GM21390 (cell line): Measurements from ENCODE around the gene CMYA5.
"Not testable (repeated sequence)": the region's sequence is repeated elsewhere in the genome, so short reads cannot be mapped to it uniquely, and the experiment has no call there.

ENCODE experiments used
- ATAC-seq: cut with Tn5 transposase; IDR thresholded peaks from one replicate; pipeline ENCODE4 v1.9.1; 2021; ENCODE audit not compliant: unreplicated experiment

The CMYA5 gene

GRCh38 chr5:79702606-79703380 is 13.2 kb downstream of the CMYA5 start:
- no peak for ATAC-seq

DNA sequence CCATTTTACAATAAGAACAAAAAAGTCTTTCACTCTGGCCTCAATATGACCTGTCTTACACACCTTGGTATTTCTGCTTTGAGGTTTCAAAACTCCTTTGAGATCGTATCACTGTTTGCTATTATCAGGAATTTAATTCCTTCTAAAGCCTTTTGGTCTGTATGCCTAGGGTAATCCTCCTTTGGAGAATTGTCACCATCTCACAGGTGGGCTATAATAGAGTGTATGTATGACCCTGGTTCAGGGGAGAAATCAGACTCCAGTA is 13.7 kb downstream of the CMYA5 start:
- no peak for ATAC-seq

GRCh38 chr5:79704553-79704952 is 14.9 kb downstream of the CMYA5 start:
- no peak for ATAC-seq

DNA sequence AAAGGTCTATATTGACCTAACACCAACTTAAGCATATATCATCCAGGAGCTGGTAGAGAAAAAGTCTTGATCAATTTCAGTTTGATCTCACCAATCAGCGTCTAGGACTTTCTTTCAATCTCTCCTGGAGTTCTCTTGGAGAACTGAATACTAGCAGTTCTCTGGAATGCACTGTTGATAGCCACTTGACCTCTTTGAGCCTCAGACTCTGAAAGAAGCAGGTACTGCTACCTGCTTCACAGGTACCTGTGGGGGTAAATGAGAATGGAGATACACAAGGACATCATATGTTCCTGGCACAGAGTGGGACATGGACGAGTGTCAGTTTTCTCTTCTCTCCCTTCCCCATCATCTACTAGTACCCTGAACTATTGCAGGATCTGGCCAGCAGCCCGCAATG is 16.0 kb downstream of the CMYA5 start:
- no peak for ATAC-seq

GRCh38 chr5:79706317-79706716 is 16.7 kb downstream of the CMYA5 start:
- ATAC-seq: not testable (repeated sequence)

DNA sequence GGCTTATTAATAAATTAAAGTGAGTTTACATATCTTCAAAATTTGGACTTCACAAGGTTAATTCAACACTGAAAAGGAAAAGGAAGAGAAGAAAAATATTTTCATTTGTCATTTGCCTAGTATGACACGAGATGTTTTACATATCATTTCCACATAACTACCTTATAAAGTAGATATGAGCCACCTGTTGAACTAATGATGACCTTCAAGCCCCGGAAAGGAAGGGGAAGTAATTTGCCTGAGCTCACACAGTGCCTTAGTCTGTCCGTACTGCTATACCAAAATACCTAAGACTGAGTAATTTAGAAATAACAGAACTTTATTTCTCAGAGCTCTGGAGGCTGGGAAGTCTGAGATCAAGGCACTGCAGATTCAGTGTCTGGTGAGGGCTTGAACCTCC is 17.9 kb downstream of the CMYA5 start:
- ATAC-seq: no peak

GRCh38 chr5:79712741-79713140 is 23.1 kb downstream of the CMYA5 start:
- ATAC-seq: no peak

- ATAC-seq: no peak
These were observed 24.1 kb downstream of the CMYA5 start for GRCh38 chr5:79713727-79714126.

- no peak for ATAC-seq
These were observed 27.2 kb downstream of the CMYA5 start for GRCh38 chr5:79716839-79717238.

GRCh38 chr5:79720096-79720495 is 30.5 kb downstream of the CMYA5 start:
- ATAC-seq: no peak

GRCh38 chr5:79727451-79728355 is 38.1 kb downstream of the CMYA5 start:
- no peak for ATAC-seq

GRCh38 chr5:79728396-79728795 is 38.8 kb downstream of the CMYA5 start:
- no peak for ATAC-seq

DNA sequence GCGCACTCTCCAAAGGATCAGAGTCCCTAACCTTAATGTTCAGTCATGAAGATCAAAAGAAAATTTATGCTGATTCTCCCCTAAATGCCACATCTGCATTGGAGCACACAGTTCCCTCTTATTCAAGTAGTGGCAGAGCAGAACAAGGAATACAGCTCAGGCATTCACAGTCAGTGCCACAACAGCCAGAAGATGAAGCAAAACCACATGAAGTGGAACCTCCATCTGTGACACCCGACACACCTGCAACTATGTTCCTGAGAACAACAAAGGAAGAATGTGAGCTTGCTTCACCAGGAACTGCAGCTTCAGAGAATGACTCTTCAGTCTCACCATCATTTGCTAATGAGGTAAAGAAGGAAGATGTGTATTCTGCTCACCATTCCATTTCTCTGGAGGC is 40.0 kb downstream of the CMYA5 start:
- ATAC-seq: no peak

GRCh38 chr5:79730564-79730963 is 40.9 kb downstream of the CMYA5 start:
- ATAC-seq: no peak

GRCh38 chr5:79731775-79732174 is 42.1 kb downstream of the CMYA5 start:
- no peak for ATAC-seq

GRCh38 chr5:79736528-79737514 is 47.2 kb downstream of the CMYA5 start:
- ATAC-seq: no peak

- ATAC-seq: no peak
These were observed 48.7 kb downstream of the CMYA5 start for GRCh38 chr5:79738349-79738748.

- ATAC-seq: no peak
These were observed 53.0 kb downstream of the CMYA5 start for GRCh38 chr5:79742549-79743136.

DNA sequence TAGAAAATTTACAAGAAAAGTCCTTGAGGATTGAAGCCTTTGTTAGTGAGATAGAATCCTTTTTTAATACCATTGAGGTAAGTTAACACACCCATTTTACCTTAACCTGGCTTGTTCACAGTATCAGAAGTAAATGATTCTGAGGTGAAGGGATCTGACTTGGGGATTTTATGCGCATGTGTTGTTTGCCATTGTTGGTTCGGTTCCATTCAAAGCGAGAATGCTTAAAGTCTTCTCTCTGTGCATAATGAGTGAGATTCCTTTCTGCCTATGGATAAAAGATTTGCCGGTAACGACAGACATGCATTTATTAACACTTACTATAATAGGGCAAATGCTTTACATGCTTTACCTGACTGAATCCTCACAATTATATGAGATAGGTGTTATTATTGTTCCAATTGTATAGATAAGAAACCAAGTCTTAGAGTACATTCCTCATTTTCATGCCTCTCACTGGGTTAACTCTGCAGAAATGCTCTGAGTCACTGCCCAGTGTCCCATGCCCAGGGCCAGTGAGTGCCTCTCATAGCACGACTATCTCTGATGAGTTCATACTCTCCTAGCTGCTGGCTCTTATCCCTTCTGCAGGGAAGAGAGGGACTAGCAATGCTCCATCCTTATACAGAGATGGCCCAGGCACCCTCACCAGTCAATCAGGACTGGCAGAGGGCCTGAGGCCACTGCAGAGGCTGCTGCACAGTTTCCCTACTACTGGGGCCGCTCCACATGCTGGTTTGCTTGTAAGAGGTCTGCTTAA is 54.4 kb downstream of the CMYA5 start:
- no peak for ATAC-seq

DNA sequence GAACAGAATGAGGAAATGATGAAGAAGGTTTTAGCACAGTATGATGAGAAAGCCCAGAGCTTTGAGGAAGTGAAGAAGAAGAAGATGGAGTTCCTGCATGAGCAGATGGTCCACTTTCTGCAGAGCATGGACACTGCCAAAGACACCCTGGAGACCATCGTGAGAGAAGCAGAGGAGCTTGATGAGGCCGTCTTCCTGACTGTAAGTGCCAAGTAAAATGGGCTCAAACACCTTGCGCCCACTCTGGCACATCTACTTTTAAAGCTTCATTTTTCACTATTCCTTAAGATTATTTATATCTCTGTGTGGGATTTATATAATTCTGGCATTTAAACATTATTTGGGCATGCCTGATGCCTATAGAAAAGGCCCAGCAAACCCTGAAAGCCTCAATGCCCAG is 55.6 kb downstream of the CMYA5 start:
- ATAC-seq: no peak
